WTC11 (cell line): Measurements from ENCODE around the gene PDK4. TPM values are rescaled to one million over a fixed set of nuclear protein-coding genes. Genes with fewer than 3 reads are reported as not detected.

ENCODE experiments used
- ATAC-seq: fragments of 200-7000 bp; cut with Tn5 transposase; 2 replicates; pipeline ENCODE4 v1.10.0; 2021; ENCODE audit warnings: mild to moderate bottlenecking, moderate library complexity
- CTCF ChIA-PET: fragments of 300-600 bp; sonication (Branson Sonifier 250); formaldehyde crosslinking; loops from one replicate; lab custom pipeline; 2021; ENCODE audit warnings: antibody characterized with exemption; lab: Charles Lee
- POLR2A ChIA-PET: fragments of 350-600 bp; sonication (Branson Sonifier 250); formaldehyde crosslinking; loops from one replicate; lab custom pipeline; 2021; ENCODE audit warnings: antibody characterized with exemption; lab: Charles Lee
- DNase-seq: peaks from one replicate; pipeline ENCODE4 v3.0.0; 2021; ENCODE audit warnings: low spot score
- H3K27ac Mint-ChIP-seq: 2 replicates; pipeline ENCODE4 v1.8.0; 2021; ENCODE audit warnings: mixed read lengths
- H3K27me3 Mint-ChIP-seq: 2 replicates; pipeline ENCODE4 v1.8.0; 2021; ENCODE audit warnings: low read depth, mild to moderate bottlenecking, moderate library complexity, mixed read lengths
- H3K36me3 Mint-ChIP-seq: 2 replicates; pipeline ENCODE4 v1.8.0; 2021; ENCODE audit warnings: mixed read lengths
- H3K4me1 Mint-ChIP-seq: 2 replicates; pipeline ENCODE4 v1.8.0; 2022; ENCODE audit warnings: mixed read lengths
- H3K4me3 Mint-ChIP-seq: 2 replicates; pipeline ENCODE4 v1.8.0; 2021; ENCODE audit warnings: mild to moderate bottlenecking, moderate library complexity, mixed read lengths
- H3K9me3 Mint-ChIP-seq: 2 replicates; pipeline ENCODE4 v1.8.0; 2021; ENCODE audit warnings: mixed read lengths
- ATF6 ChIP-seq: sonication (generic); formaldehyde crosslinking; IDR thresholded peaks from 2 replicates; pipeline ENCODE4 v1.8.1; 2023; ENCODE audit warnings: mild to moderate bottlenecking, missing genetic modification reagents
- E2F1 ChIP-seq: sonication (generic); formaldehyde crosslinking; IDR thresholded peaks from 2 replicates; pipeline ENCODE4 v1.8.0; 2022; ENCODE audit warnings: mild to moderate bottlenecking, missing genetic modification reagents
- E2F4 ChIP-seq: sonication (generic); formaldehyde crosslinking; IDR thresholded peaks from 2 replicates; pipeline ENCODE4 v1.8.1; 2022; ENCODE audit warnings: low read depth, mild to moderate bottlenecking, moderate library complexity, missing genetic modification reagents, borderline replicate concordance
- EMX1 ChIP-seq: fragments of 250-450 bp; sonication (Bioruptor Pico); IDR thresholded peaks from 2 replicates; pipeline ENCODE4 v1.8.0; 2021; ENCODE audit warnings: mild to moderate bottlenecking
- ESRRA ChIP-seq: sonication (generic); formaldehyde crosslinking; IDR thresholded peaks from 2 replicates; pipeline ENCODE4 v1.8.1; 2022; ENCODE audit warnings: mild to moderate bottlenecking, missing genetic modification reagents, borderline replicate concordance
- KAT7 ChIP-seq: sonication (generic); formaldehyde crosslinking; IDR thresholded peaks from 2 replicates; pipeline ENCODE4 v1.8.1; 2023; ENCODE audit warnings: missing genetic modification reagents, mild to moderate bottlenecking, borderline replicate concordance
- MLX ChIP-seq: sonication (generic); formaldehyde crosslinking; IDR thresholded peaks from 2 replicates; pipeline ENCODE4 v1.8.1; 2023; ENCODE audit warnings: mild to moderate bottlenecking, missing genetic modification reagents, moderate library complexity
- MXD4 ChIP-seq: fragments of 250-450 bp; sonication (Bioruptor Pico); IDR thresholded peaks from 2 replicates; pipeline ENCODE4 v1.8.0; 2021; ENCODE audit warnings: mild to moderate bottlenecking, moderate library complexity, borderline replicate concordance
- NFE2L1 ChIP-seq: sonication (generic); formaldehyde crosslinking; IDR thresholded peaks from 2 replicates; pipeline ENCODE4 v1.8.1; 2023; ENCODE audit warnings: missing genetic modification reagents
- NFYB ChIP-seq: sonication (generic); formaldehyde crosslinking; conservative IDR thresholded peaks from 2 replicates; pipeline ENCODE4 v1.8.0; 2022; ENCODE audit warnings: low read depth, missing genetic modification reagents
- OVOL2 ChIP-seq: fragments of 250-450 bp; sonication (Bioruptor Pico); IDR thresholded peaks from 2 replicates; pipeline ENCODE4 v1.9.0; 2021; ENCODE audit warnings: mild to moderate bottlenecking, borderline replicate concordance
- PRDM15 ChIP-seq: sonication (generic); formaldehyde crosslinking; IDR thresholded peaks from 2 replicates; pipeline ENCODE4 v1.8.0; 2022; ENCODE audit warnings: missing genetic modification reagents
- PRRX2 ChIP-seq: fragments of 250-450 bp; sonication (Bioruptor Pico); IDR thresholded peaks from 2 replicates; pipeline ENCODE4 v1.8.0; 2021; ENCODE audit warnings: mild to moderate bottlenecking
- STAT6 ChIP-seq: sonication (generic); formaldehyde crosslinking; conservative IDR thresholded peaks from 2 replicates; pipeline ENCODE4 v1.8.1; 2023; ENCODE audit warnings: mild to moderate bottlenecking, low read depth, missing genetic modification reagents, moderate library complexity
- TEAD1 ChIP-seq: sonication (generic); formaldehyde crosslinking; IDR thresholded peaks from 2 replicates; pipeline ENCODE4 v1.8.0; 2022; ENCODE audit warnings: mild to moderate bottlenecking, missing genetic modification reagents
- ZNF121 ChIP-seq: sonication (generic); formaldehyde crosslinking; IDR thresholded peaks from 2 replicates; pipeline ENCODE4 v1.8.0; 2023; ENCODE audit warnings: missing genetic modification reagents
- ZNF219 ChIP-seq: sonication (generic); formaldehyde crosslinking; IDR thresholded peaks from 2 replicates; pipeline ENCODE4 v1.8.0; 2023; ENCODE audit warnings: missing genetic modification reagents, mild to moderate bottlenecking, borderline replicate concordance
- ZNF671 ChIP-seq: fragments of 250-450 bp; sonication (Bioruptor Pico); IDR thresholded peaks from 2 replicates; pipeline ENCODE4 v1.8.0; 2021; ENCODE audit warnings: mild to moderate bottlenecking
- total RNA-seq: library from RNA; stranded (reverse); gene quantifications from 3 replicates; pipeline ENCODE4 v1.2.3, GENCODE V29; 2021

The PDK4 gene
- total RNA-seq, 1 experiment from 2014 or later = 0.31 TPM

- no peak for TF ChIP-seq TEAD1 (CRISPR knock-in tag)
- no peak for TF ChIP-seq ZNF671 (CRISPR knock-in tag)
- TF ChIP-seq ATF6 = no peak
- no peak for TF ChIP-seq NFE2L1 (CRISPR knock-in tag)
- TF ChIP-seq NFYB (CRISPR knock-in tag) = no peak
- no peak for TF ChIP-seq ZNF219 (CRISPR knock-in tag)
- TF ChIP-seq E2F1 (CRISPR knock-in tag) = no peak
- no peak for TF ChIP-seq ZNF121
- TF ChIP-seq PRDM15 = no peak
- no peaks in the 10 kb centered on the region for H3K9me3 Mint-ChIP-seq
- no peaks in the 10 kb centered on the region for H3K36me3 Mint-ChIP-seq
- ChIA-PET POLR2A (interaction anchor here (0.7 kb wide), 1 partner anchor 870 kb away, joined by 3 read pairs; no protein-coding TSS in a partner anchor), CTCF (interaction anchor here (0.6 kb wide), 1 partner anchor 954 kb away, joined by 3 read pairs; no protein-coding TSS in a partner anchor)
- no peak overlapping the region for H3K4me3 Mint-ChIP-seq
- no peak overlapping the region for H3K27ac Mint-ChIP-seq
- DNase-seq = no peak
- no peaks in the 10 kb centered on the region; the same call in 1 of the 2 replicates for H3K27me3 Mint-ChIP-seq
- peaks cover 16% of the 10 kb centered on the region for H3K4me1 Mint-ChIP-seq
- ATAC-seq = no peak
These were observed 35.2 kb upstream of the PDK4 start for GRCh38 chr7:95631527-95631926.

GRCh38 chr7:95630702-95631458, 34.6 kb upstream of the PDK4 start:
- Mint-ChIP-seq H3K4me3 (no peak overlapping the region), H3K9me3 (no peaks in the 10 kb centered on the region), H3K27me3 (no peaks in the 10 kb centered on the region; the same call in 1 of the 2 replicates), H3K36me3 (no peaks in the 10 kb centered on the region), H3K4me1 (peaks cover 11% of the 10 kb centered on the region), H3K27ac (no peak overlapping the region)
- ATAC-seq = no peak
- no peak for DNase-seq
- CTCF ChIA-PET = interaction anchor here (0.6 kb wide), 1 partner anchor 953 kb away, joined by 3 read pairs; no protein-coding TSS in a partner anchor
- POLR2A ChIA-PET = interaction anchor here (0.7 kb wide), 1 partner anchor 869 kb away, joined by 3 read pairs; no protein-coding TSS in a partner anchor
- TF ChIP-seq STAT6 = no peak
- TF ChIP-seq PRDM15 = no peak
- TF ChIP-seq KAT7 (CRISPR knock-in tag) = no peak
- no peak for TF ChIP-seq PRRX2 (CRISPR knock-in tag)
- no peak for TF ChIP-seq MLX
- TF ChIP-seq MXD4 = no peak
- TF ChIP-seq ESRRA (CRISPR knock-in tag) = no peak
- TF ChIP-seq E2F4 (CRISPR knock-in tag) = no peak
- TF ChIP-seq OVOL2 (CRISPR knock-in tag) = no peak
- TF ChIP-seq EMX1 (CRISPR knock-in tag) = no peak
